ENCODE results near the gene RNF14. TPM values are rescaled to one million over a fixed set of nuclear protein-coding genes. Genes with fewer than 3 reads are reported as not detected.

The RNF14 gene
- total and polyA plus RNA-seq, 2 of the 8 experiments (the other 6 are each of a cell fraction or from before 2014, with no cell fraction given): 4.7 to 20.2 TPM

DNA sequence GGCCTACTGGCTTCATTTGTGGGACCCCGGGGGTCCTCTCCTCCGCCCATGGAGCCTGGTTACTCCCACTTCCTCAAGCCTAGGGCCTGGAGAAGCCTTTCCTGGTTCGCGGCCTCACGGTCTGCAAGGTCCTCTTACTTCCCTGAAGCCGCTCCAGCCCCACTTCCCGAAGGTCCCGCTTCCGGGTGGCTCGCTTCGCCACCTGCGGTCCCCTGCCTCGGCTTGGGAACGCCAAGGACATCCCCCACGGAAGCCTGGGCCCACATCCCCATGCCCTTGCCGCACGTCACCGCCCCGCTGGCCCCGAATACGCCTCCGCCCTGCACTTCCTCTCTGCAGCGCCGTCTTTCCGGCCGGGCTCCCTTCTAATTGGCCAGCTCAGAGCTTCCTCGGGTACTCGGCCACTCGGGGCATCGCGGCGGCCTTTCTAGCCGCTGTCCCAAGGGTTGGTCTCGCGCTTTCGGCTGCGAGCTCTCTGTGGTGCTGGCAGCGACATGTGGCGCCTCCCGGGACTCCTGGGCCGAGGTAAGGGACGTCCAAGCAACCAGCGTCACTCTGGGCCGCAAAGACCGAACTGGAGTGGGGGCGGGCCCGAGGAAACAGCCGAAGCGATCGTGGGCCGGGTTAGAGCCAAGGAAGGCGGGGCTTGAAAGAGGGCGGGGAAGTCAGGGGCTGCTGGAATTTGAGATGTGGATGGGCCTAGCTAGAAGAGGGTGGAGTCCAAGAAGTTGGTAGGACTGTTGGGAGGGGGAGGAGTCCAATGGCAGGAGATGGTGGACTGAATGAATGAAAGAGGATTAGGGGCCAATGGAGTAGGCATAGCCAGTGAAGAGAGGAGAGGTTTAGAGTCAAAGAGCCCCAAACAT is 45.2 kb upstream of the RNF14 start, which contains the start of gene DELE1:
Gene DELE1, plus strand, starts transcription at position 424 of the 866 bp plus-strand sequence. Its CDS starts 71 bp downstream, at position 495.
- peak within 1 kb of the TSS; percentile 74 to 84 for H3K4me2 ChIP-seq (ENCODE audit: insufficient read depth in 1 of 2, low read depth in 2 of 2, low read length in 2 of 2)
- H3K23ac ChIP-seq (ENCODE audit: insufficient read length): no peak within 1 kb of the TSS
- H3K23me2 ChIP-seq (ENCODE audit: low read depth, low read length): peaks cover 10% of the 10 kb centered on the region
- 0 out of 2 replicates have a peak within 1 kb of the TSS, but pooled peaks have one; percentile 29 for H2BK15ac ChIP-seq (ENCODE audit: low read length)
- peak within 1 kb of the TSS; percentile 93 for H4K5ac ChIP-seq (ENCODE audit: insufficient read length, low read depth, low read length)
- H3K9ac ChIP-seq (replicated peaks in 1 of 4; ENCODE audit: extremely low read depth in 1 of 4, low read depth in 3 of 4, low read length in 3 of 4): peak within 1 kb of the TSS; percentile 55 to 77 (median 66)
- no peaks in the 10 kb centered on the region for H3K9me3 ChIP-seq (ENCODE audit: insufficient read depth in 2 of 2, low read depth in 1 of 2, low read length in 1 of 2)
- H3K14ac ChIP-seq (ENCODE audit: insufficient read length): no peak within 1 kb of the TSS
- H2AK5ac ChIP-seq (ENCODE audit: low read depth, low read length): peak within 1 kb of the TSS; percentile 65; the same call in 1 of the 2 replicates
- peaks cover 0 to 3% of the 10 kb centered on the region in 2 experiments for H4K20me1 ChIP-seq (replicated peaks in 1 of 2; ENCODE audit: control insufficient read depth in 1 of 2, insufficient read depth in 2 of 2, low read length in 2 of 2)
- CTCF ChIA-PET (ENCODE audit: partially characterized antibody): interaction anchor here (0.7 to 5.2 kb wide), 13 partner anchors 8 to 242 kb away, joined by 3 to 34 read pairs (median 4); partner anchors contain the start of genes ARAP3 and PCDH1
- H3K18ac ChIP-seq (ENCODE audit: extremely low read depth, low read length): peak within 1 kb of the TSS; percentile 95
- H3K4ac ChIP-seq (replicated peaks; ENCODE audit: insufficient read length, low read depth, low read length): peak within 1 kb of the TSS; percentile 87
- DNase-seq (ENCODE audit: low read depth in 1 of 2, low spot score in 2 of 2) (peak; percentile 69 to 90), FAIRE-seq (peak; percentile 83)
- no peak within 1 kb of the TSS for H2BK12ac ChIP-seq (ENCODE audit: low read depth, low read length)
- no peaks in the 10 kb centered on the region for H3K27me3 ChIP-seq (replicated peaks in 1 of 4; ENCODE audit: control insufficient read depth in 3 of 4, extremely low read depth in 1 of 4, insufficient read depth in 3 of 4, low read length in 3 of 4)
- H3K79me1 ChIP-seq (ENCODE audit: low read depth, low read length): peaks cover 5% of the 10 kb centered on the region; the same call in 1 of the 2 replicates
- peak within 1 kb of the TSS; percentile 89 for H3K56ac ChIP-seq (replicated peaks; ENCODE audit: insufficient read length, low read depth, low read length)
- H2AFZ ChIP-seq (ENCODE audit: low read length): no peak within 1 kb of the TSS; the same call in 1 of the 2 replicates
- peaks cover 0 to 3% (median 3%) of the 10 kb centered on the region in 4 experiments; a peak in 3 of 7 replicates for H3K4me1 ChIP-seq (replicated peaks in 1 of 4; ENCODE audit: control insufficient read depth in 3 of 4, insufficient read depth in 4 of 4, low read length in 3 of 4)
- POLR2A ChIA-PET (ENCODE audit: partially characterized antibody): interaction anchor here (0.8 to 7.3 kb wide), 16 partner anchors 8 to 305 kb away, joined by 3 to 66 read pairs (median 4); partner anchors contain the start of genes DIAPH1 and PCDH12
- H3K4me3 ChIP-seq (ENCODE audit: extremely low read depth in 1 of 4, insufficient read depth in 2 of 4, low read depth in 3 of 4, low read length in 4 of 4): peak within 1 kb of the TSS; percentile 68 to 84 (median 74)
- H3K27ac ChIP-seq (ENCODE audit: low read depth, low read length): peak within 1 kb of the TSS; percentile 71; the same call in 1 of the 2 replicates
- H2BK5ac ChIP-seq (ENCODE audit: low read depth, low read length): peak within 1 kb of the TSS; percentile 96
- peak within 1 kb of the TSS; percentile 94 for H4K8ac ChIP-seq (ENCODE audit: extremely low read depth, insufficient read depth, low read length)
- H3K36me3 ChIP-seq (ENCODE audit: control insufficient read depth in 2 of 4, insufficient read depth in 4 of 4, low read length in 3 of 4): peaks cover 11 to 33% (median 25%) of the 10 kb centered on the region in 4 experiments
- H4K91ac ChIP-seq (replicated peaks; ENCODE audit: insufficient read length, low read length): peak within 1 kb of the TSS; percentile 92
- H2BK120ac ChIP-seq (replicated peaks; ENCODE audit: low read depth, low read length): peak within 1 kb of the TSS; percentile 10
- H3K79me2 ChIP-seq (ENCODE audit: control insufficient read depth in 1 of 2, insufficient read depth in 2 of 2, low read length in 2 of 2): peaks cover 4 to 9% of the 10 kb centered on the region in 2 experiments; a peak in 2 of 4 replicates
- WGBS, 2 experiments (ENCODE audit: extremely low coverage in 1 of 2, insufficient coverage in 1 of 2, insufficient read length in 1 of 2, insufficient replicate concordance in 2 of 2, low coverage in 1 of 2, low lambda C conversion rate in 2 of 2, missing lambda C conversion rate in 1 of 2): 4% methylated on average over 53 of the region's 53 CpGs; no CpG with 5 or more reads in 1 of the 2 experiments
- no peak within 1 kb of the TSS for H2BK20ac ChIP-seq (ENCODE audit: low read length)
- TF ChIP-seq HDAC6 (IDR thresholded peaks at IDR 0.05; ENCODE audit: low read depth, low read length) (no peak), RNF2 (IDR thresholded peaks at IDR 0.05; ENCODE audit: borderline replicate concordance, low read depth, low read length, missing control alignments, poor library complexity, severe bottlenecking) (no peak), YY1 (IDR thresholded peaks at IDR 0.05; ENCODE audit: low read depth, low read length) (no peak), CREB1 (IDR thresholded peaks at IDR 0.05) (peak; percentile 69), KDM4A (IDR thresholded peaks at IDR 0.05; ENCODE audit: low read depth, low read length, severe bottlenecking) (peak; percentile 58), ZNF274 (IDR thresholded peaks at IDR 0.05; ENCODE audit: borderline replicate concordance, extremely low read depth, low read length) (no peak), SAP30 (IDR thresholded peaks at IDR 0.05; ENCODE audit: insufficient read depth, insufficient replicate concordance, low read length) (no peak), RFX5 (IDR thresholded peaks at IDR 0.05; ENCODE audit: borderline replicate concordance, low read depth, low read length) (no peak), KDM5A (IDR thresholded peaks at IDR 0.05; ENCODE audit: low read length) (no peak)

Measured in H1 (cell line).